SU-DHL-6 (cell line): ENCODE measurements around the gene NTRK1.

ENCODE experiments used
- CTCF ChIP-seq: fragments of 200-600 bp; sonication (generic); IDR thresholded peaks from one replicate; pipeline ENCODE4 v1.5.1; 2017; ENCODE audit warnings: antibody characterized with exemption, mild to moderate bottlenecking, low read length, moderate library complexity; ENCODE audit not compliant: insufficient read depth, poor library complexity, severe bottlenecking
- EZH2phosphoT487 ChIP-seq: fragments of 200-600 bp; sonication (generic), shearing (Covaris generic); conservative IDR thresholded peaks from 2 replicates; pipeline ENCODE4 v1.6.1; 2018; ENCODE audit warnings: mild to moderate bottlenecking, antibody characterized with exemption, low read length, moderate library complexity, mixed read lengths

DNA sequence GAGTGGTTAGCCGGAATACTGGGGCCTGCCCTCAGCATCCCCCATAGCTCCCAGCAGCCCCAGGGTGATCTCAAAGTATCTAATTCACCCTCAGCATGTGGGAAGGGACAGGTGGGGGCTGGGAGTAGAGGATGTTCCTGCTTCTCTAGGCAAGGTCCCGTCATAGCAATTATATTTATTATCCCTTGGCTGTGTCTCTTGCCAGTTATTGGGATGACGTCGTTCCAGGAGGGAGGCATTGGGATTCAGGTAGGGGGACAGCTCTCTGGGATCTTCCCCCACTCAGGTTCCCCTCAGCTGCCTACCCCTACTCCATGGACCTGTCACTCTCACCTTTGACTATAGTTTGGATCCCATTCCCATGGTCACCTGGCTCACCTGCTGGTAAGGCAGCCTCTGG is 21.0 kb downstream of the NTRK1 start:
- TF ChIP-seq CTCF (no peak), EZH2phosphoT487 (no peak)
